Renal pelvis (tissue), 12 donors: ENCODE results near the gene CCNQ. TPM values are rescaled to one million over a fixed set of nuclear protein-coding genes. Genes with fewer than 3 reads are reported as not detected.

Experiments
- DNase-seq: peaks from one replicate; pipeline ENCODE4 v3.0.0-alpha.2; 2013
- long read RNA-seq, 16 experiments: transcript quantifications; one replicate each; lab custom pipeline, GENCODE V29; 2026
- polyA plus RNA-seq, 3 donors: library from polyadenylated mRNA; unstranded; fragments of 120-200 nt; gene quantifications; one replicate each; pipeline ENCODE4 v1.2.1, GENCODE V29; 2013; ENCODE audit not compliant: insufficient read length in 3 of 3

CCNQ gene
- 10 to 100 TPM; 17.3 to 22.2 (median 20.4) TPM for polyA plus RNA-seq
- long read RNA-seq, donor 1, transcript CCNQ-204 (5 exons, 1,306 nt): major isoform, 6 of 11 reads
- long read RNA-seq, donor 1, partial matches to known transcripts: 0 of 11 reads
- long read RNA-seq, donor 1, other reads (novel, unspliced or antisense): 0 of 11 reads
- long read RNA-seq, donor 2, transcript CCNQ-202 (5 exons, 1,164 nt): major isoform, 5 of 15 reads
- long read RNA-seq, donor 2, transcript CCNQ-204 (5 exons, 1,306 nt): major isoform, 5 of 15 reads
- long read RNA-seq, donor 2, partial matches to known transcripts: 0 of 15 reads
- long read RNA-seq, donor 2, other reads (novel, unspliced or antisense): 0 of 15 reads
- long read RNA-seq, donor 3, transcript CCNQ-204 (5 exons, 1,306 nt): major isoform, 7 of 14 reads
- long read RNA-seq, donor 3, transcript CCNQ-202 (5 exons, 1,164 nt): minor isoform, 5 of 14 reads
- long read RNA-seq, donor 3, partial matches to known transcripts: 0 of 14 reads
- long read RNA-seq, donor 3, other reads (novel, unspliced or antisense): 0 of 14 reads
- long read RNA-seq, donor 4, transcript CCNQ-204 (5 exons, 1,306 nt): major isoform, 7 of 15 reads
- long read RNA-seq, donor 4, transcript CCNQ-202 (5 exons, 1,164 nt): major isoform, 7 of 15 reads
- long read RNA-seq, donor 4, partial matches to known transcripts: 0 of 15 reads
- long read RNA-seq, donor 4, other reads (novel, unspliced or antisense): 0 of 15 reads
- long read RNA-seq, donor 5, partial matches to known transcripts: 0 of 6 reads
- long read RNA-seq, donor 5, other reads (novel, unspliced or antisense): 0 of 6 reads
- long read RNA-seq, donor 6, transcript CCNQ-202 (5 exons, 1,164 nt): major isoform, 5 of 8 reads
- long read RNA-seq, donor 6, partial matches to known transcripts: 0 of 8 reads
- long read RNA-seq, donor 6, other reads (novel, unspliced or antisense): 0 of 8 reads
- long read RNA-seq, donor 7, partial matches to known transcripts: 0 of 11 reads
- long read RNA-seq, donor 7, other reads (novel, unspliced or antisense): 0 of 11 reads
- long read RNA-seq, donor 8, partial matches to known transcripts: 0 of 4 reads
- long read RNA-seq, donor 8, other reads (novel, unspliced or antisense): 0 of 4 reads
- long read RNA-seq, donor 9, partial matches to known transcripts: 0 of 9 reads
- long read RNA-seq, donor 9, other reads (novel, unspliced or antisense): 0 of 9 reads
- long read RNA-seq, donor 10, partial matches to known transcripts: 0 of 6 reads
- long read RNA-seq, donor 10, other reads (novel, unspliced or antisense): 0 of 6 reads
- long read RNA-seq, donor 11, partial matches to known transcripts: 0 of 3 reads
- long read RNA-seq, donor 11, other reads (novel, unspliced or antisense): 0 of 3 reads
- long read RNA-seq, donor 12, transcript CCNQ-202 (5 exons, 1,164 nt): major isoform, 8 of 15 reads
- long read RNA-seq, donor 12, transcript CCNQ-204 (5 exons, 1,306 nt): minor isoform, 5 of 15 reads
- long read RNA-seq, donor 12, partial matches to known transcripts: 0 of 15 reads
- long read RNA-seq, donor 12, other reads (novel, unspliced or antisense): 0 of 15 reads
- long read RNA-seq, donor 13, partial matches to known transcripts: 0 of 7 reads
- long read RNA-seq, donor 13, other reads (novel, unspliced or antisense): 0 of 7 reads
- long read RNA-seq, donor 14, transcript CCNQ-202 (5 exons, 1,164 nt): major isoform, 7 of 18 reads
- long read RNA-seq, donor 14, transcript CCNQ-204 (5 exons, 1,306 nt): major isoform, 7 of 18 reads
- long read RNA-seq, donor 14, partial matches to known transcripts: 0 of 18 reads
- long read RNA-seq, donor 14, other reads (novel, unspliced or antisense): 0 of 18 reads
- long read RNA-seq, donor 15, transcript CCNQ-202 (5 exons, 1,164 nt): major isoform, 5 of 11 reads
- long read RNA-seq, donor 15, partial matches to known transcripts: 0 of 11 reads
- long read RNA-seq, donor 15, other reads (novel, unspliced or antisense): 0 of 11 reads
- long read RNA-seq, donor 16, transcript CCNQ-202 (5 exons, 1,164 nt): major isoform, 10 of 17 reads
- long read RNA-seq, donor 16, transcript CCNQ-204 (5 exons, 1,306 nt): minor isoform, 6 of 17 reads
- long read RNA-seq, donor 16, partial matches to known transcripts: 0 of 17 reads
- long read RNA-seq, donor 16, other reads (novel, unspliced or antisense): 0 of 17 reads

DNA sequence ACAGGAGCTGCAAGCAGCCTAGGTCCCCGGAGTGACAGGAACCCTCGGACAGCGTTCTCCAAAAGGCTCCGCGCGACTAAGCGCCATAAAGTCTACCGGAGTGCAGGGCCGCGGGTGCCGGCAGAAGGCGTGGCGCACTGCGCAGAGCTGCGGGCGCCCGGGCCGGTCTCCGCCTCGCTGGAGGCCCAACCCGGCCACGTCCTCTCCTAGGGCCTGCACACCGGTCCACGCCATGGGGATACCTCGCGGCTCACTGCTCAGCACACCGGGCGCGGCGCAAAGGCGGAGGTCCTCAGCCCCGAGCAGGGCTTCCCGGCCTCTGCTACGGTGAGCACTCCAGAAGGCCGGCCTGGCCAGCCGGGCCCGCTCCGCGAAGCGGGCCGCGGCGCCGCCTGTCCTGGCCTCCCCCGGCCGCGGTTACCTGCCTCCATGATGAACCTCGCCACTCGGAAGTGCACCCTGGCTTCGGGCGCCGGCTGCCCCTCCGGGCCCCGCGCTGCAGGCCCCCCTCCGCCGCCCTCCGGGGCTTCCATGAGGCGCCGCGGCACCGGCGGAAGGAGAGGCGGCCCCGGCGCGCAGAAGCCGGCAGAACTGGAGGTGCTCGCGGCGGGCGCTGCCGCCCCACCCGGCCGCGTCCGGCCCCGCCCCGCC lies at the start of gene CCNQ:
CCNQ (minus strand) TSS at position 599 of the 651 bp plus-strand sequence; CDS start at position 533, 66 bp downstream.
- no peak for DNase-seq

DNA sequence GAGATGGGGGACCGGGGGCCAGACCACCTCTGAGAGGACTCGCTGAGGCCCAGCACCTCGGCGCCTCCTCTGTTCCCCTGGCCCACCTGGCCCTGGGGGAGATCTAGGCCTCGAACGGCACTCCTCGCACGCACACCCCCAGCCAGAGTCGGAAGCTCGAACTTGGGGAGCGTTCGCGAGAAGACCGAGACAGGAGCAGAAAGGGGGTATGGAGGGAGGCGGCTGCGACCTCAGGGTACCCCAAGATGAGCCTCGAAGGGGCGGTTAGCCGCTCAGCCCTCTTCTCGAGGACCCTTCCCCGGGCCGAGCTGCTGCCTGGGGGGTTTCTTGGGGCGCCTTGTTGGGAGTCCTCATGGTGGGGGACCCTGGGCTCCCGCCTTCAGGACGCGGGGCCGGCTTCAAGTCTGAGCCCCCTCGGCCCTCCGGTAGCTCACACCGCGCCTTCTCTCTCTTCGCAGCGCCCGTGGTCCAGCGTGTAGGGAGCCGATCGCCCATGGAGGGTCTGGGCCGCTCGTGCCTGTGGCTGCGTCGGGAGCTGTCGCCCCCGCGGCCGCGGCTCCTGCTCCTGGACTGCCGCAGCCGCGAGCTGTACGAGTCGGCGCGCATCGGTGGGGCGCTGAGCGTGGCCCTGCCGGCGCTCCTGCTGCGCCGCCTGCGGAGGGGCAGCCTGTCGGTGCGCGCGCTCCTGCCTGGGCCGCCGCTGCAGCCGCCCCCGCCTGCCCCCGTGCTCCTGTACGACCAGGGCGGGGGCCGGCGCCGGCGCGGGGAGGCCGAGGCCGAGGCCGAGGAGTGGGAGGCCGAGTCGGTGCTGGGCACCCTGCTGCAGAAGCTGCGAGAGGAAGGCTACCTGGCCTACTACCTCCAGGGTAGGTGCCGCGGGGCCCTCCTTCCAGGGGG lies 48.8 kb upstream of the CCNQ start:
- no peak for DNase-seq

DNA sequence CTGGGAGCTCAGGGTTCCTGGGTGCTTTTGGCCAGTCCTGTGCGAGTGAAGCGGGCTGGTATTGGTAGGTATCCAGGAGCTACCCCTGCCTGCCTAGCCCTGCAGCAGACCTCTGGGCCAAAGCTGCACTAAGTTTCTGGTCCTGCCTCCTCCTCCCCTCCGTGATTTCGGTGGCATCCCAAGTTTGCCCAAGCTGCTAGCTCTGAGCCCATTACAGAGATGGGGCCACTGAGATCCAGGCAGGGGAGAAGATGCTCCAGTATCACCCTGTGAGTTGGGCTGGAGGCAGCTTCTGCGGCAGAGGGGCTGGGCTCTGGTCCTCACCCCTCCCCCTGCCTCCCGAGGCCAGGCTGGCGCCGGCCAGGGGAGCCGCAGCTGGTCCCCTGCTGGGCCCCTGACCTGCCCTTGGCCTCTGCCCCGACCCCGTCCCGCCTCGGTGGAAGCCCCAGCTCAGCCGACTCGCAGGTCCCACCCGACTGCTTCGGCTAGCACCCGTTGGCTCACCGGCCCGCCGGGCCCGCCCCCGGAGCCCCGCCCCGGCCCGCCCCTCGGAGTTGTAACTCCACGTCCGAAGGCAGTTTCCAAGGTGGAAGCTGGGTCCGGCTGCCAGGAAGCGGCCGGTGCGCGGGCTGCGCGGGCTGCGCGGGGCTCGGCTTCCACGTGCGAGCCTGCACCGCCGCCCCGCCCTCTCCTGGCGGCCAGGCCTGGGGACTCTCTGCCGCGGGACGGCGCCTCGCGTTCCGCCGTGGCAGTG lies 47.9 kb upstream of the CCNQ start, which contains the start of gene DUSP9:
DUSP9 (plus strand) TSS at position 584 of the 754 bp plus-strand sequence. CDS start 751 bp downstream, outside the sequence.
- DNase-seq: peak; percentile 57

DNA sequence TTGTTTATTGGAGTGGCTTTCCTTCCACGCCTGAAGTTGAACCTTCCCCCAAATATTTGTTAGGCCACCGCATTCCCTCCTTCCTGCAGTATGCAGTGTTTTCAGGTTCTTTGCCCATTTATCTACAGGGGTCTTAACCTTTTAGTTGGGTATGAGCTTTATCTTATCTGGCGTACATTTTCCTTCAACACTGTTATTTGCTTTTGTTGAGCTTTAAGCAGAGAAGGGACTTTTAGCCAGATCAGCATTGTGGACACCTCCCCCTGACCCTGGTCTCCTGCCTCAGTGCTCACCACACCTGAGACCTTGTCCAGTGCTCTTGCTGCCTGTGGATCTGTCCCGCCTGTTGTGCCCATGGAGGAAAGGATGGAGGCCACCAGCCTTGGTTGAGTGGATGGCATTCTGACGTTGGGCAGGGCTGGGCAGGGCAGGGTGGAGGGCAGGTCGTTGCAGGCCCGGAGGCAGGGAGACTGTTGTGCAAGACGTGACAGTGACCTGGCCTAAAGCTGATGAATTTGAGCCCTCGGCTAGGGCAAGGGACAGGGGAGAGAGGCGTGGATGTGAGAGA lies 47.1 kb upstream of the CCNQ start:
- no peak for DNase-seq

DNA sequence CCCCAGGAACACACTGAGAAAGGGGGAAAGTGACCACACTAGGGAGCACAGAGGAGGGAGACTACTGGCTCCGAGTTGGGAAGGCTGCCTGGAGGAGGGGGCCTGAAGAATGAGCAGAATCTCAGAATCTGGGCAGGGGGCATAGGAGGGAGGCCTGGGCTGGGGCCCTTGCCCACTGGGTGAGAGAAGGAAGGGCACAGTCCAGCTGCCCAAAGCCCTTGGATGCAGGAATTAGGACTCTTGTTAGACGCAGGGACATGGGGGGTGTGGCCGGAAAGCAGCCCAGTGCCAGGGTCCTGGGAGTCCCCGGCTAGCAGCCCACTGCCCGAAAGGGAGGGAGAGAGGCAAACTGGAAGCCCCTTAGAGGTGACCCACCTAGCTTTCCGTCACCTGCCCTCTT lies 46.2 kb upstream of the CCNQ start:
- no peak for DNase-seq

DNA sequence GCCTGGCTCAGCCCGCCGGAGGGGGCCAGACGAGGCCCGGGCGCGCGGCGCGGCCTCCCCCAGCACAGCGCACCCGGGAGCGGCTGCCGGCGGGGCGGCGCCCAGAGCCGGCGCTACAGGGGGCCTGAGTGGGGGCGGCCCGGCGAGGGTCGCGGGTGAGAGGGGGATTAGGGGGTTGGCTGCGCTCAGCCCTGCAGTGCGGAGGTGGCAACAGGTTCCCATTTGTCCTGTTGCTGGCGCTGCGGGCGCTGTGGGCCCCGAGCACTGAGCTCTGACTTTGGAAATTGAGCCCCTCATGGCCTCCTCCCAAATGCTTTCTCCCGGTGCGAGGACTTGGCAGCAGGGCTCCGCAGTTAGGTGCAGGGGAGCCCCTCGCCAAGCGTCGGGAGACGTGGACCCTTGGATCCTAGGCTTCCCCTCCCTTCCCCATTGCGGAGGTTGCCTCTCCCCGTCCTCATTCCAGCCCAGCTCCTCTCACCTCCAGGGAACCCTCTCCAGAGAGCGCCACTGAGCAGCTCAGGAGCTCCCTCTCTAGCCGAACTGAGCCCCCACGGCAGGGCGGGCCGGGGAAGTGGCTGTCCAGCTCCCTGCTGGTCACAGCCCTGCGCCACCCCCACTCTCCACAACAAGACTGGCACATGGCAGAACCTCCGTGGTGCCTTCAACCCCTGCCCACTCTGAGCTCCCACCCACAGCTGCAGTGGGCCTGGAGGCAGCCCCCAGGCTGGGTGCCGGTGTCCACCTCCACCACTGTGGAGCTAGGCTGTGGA lies 45.6 kb upstream of the CCNQ start:
- DNase-seq: no peak

DNA sequence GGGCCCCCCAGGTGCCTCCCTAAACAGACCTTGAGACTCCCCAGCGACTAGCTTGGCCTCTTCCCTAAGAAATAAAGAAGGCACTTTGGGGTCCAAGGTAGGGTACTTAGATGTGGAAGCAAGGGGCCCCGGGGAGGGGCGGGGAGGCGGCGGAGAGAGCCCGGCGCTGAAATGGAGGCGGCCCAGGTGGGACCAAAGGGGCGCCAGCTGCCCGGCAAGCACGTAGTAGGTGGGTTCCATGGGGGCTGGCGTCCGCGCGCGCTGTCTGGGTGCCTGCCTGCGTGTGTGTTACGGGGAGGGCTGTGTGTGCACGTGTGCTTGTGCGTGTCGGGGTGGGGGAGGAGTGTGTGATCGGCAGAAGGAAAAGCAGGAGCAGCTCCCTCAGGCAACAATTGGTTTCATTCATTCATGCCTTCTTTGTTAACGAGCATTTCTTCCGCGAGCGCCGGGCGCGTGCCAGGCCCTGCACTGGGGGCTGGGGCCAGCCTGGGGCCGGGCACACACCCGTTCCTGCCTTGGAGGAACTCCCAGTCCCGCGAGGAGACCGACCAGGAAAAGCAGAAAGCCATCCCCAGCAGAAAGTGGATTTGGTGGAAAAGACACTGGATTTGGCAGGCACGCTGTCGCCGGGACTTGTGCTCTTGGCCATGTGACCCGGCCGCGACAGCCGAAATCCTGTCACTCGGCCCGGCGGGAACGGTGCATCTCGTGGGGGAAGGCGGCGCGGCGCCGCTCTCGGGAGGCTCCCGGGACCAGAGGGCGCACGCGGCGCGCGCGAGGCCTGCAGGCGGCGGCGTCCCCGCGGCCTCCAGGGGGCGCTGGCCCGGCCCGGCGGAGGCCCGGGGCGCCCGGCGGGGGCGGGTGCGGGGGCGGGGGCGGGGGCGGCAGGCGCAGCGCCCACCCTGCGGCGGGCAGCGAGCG lies 44.8 kb upstream of the CCNQ start:
- DNase-seq: no peak

DNA sequence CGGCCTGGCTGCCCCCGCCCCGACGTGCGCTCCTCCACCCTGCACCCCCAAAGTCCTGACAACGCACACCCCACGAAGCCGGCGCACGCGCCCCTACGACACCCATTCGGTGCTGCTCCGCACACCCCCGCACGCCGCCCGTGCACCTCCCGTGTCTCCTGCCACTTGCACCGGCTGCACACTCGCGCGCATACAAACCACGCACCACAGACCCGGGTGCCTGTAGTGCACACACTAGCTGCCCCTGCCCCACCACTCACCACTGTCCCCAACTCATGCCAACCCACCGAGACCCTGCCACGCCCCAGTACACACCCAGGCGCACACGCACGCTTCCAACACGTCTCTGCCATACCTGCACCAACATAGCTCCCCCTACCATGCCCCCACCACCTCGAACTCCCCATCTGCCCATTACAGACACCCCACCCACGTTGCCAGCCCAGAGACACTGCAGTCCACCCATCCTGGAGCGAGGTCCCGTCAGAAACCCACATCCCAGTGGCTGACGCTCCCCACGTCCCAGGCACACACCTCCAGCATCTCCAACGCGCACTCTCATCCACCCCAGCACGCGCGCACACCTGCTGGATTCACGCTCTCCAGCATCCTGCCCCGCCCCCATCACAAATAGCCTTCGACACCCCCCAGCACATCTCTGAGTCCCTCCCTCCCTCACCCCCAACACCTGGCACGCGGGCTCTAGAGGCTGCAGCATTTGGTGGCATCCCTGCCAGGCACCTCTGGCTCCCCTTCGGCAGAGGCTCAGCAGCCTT lies 43.9 kb upstream of the CCNQ start:
- DNase-seq: no peak

DNA sequence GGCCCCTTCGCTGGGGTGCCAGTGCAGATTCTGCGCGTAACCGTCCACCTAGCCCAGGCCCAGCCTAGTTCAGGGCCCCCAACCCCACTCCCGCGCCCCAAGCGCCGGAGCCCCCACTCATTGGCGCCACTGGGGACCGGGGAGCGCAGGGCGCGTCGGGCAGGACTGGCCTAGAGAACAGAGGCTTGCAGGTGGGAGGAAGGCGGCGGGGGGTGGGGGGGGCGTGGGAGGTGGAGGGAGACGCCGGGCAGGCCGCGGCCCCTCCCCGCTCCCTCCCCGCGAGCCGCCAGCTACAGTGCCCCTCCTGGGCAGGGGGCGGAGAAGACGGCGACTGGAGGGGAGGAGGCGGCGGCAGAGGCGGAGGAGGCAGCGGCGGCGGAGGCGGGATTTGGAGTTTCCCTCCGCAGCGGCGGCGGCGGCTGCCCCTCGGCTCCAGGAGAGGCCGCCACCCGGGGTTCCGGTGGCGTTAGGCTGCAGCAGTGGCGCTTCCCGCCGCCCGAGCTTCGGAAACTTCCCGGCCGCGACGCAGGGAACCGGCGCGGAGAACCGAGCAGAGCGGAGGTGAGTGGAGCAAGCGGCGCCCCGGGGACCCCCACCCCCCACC lies 43.2 kb upstream of the CCNQ start:
- DNase-seq: no peak

DNA sequence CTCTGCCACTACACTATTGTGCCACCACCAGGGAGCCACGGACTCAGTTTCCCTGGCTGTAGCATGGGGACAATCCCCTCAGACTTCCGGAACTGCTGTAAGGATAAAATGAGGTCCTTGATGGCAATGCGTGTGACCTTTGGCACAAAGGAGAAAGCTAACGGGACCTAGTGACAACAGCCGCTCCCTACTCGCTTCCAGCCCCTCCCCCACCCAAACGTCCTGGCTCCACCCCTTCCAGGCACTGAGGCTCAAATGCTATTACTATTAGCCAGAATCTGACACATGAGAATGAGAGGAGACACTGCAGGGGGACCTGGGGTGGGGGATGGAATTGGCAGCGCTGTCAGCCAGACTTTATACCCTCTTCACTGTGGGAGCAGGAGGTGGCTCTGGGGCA lies 42.7 kb upstream of the CCNQ start:
- no peak for DNase-seq

DNA sequence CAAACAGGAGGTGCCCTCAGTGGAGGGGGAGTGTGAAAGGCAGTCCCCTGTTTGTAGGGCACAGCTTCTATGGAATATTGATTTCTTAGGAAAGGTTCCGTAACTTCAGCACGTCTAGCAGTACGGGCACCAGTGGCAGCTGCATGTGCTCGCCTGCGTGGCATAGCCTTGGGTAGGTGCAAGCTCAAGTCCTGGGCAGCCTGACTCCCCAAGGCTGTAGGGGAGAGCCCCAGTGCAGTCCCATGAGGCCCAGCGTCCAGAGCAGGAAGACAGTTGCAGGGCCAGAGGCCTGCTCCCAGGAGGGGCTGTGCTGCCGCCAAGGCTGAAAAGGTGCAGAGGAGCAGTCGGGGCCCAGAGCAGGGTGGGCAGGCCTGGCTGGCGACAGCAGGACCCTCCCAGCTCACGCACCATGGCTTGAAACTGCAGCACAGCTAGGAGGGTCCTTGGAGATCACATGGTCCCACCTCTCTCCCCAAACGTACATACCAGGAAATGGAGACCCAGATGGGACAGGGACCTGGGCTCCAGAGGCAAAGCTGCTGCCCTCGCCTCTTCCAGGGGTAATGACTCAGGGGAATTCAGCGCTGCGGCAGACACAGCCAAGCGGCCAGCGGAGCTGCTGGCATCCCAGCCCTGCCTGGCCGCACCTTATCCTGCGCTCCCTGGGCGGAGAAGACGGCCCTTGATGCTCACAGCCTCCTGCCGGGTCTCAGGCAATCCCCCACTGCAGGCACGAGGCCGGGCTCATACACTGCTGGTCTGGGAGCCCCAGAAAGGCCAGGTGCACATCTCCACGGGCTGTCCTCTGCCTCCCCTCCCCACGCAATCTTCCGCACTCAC lies 42.0 kb upstream of the CCNQ start:
- no peak for DNase-seq

DNA sequence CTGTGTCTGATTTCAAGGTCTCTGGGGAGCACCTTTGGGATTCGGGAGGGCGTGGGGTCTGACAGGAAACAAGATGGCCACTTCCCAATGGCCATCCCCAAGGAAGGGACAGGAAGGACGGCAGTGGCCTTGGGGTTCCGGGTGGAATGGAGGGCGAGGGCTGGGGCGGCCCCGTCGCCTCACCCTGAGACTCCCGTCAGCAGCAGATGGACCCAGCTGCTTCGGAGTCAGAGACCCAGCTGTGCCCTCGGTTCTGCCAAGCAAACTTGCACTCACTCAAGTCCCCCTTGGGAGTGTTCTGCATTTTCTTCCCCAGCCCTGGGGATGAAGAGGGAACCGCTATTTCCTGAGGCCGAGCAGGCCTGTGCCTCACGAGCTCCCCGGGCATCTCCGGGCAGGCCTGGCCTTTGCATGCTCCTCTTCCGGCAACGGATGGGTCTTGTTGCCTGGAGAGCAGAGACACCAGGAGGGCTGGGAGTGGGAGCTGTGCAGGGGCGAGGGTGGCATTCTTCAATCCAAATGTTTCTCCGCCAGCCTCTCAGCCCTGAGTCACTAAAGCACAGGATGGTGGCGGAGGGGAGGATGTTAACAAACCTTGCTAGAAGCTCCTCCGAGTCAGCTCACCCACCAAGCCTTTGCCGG lies 41.2 kb upstream of the CCNQ start:
- DNase-seq: no peak
